Progenitor cell of endocrine pancreas (in vitro differentiated cells): ENCODE data around the gene PIK3AP1. TPM values are rescaled to one million over a fixed set of nuclear protein-coding genes. Genes with fewer than 3 reads are reported as not detected.

ENCODE experiments used
- DNase-seq: peaks from one replicate; pipeline ENCODE4 v3.0.0; 2021; ENCODE audit warnings: low spot score; ENCODE audit not compliant: unreplicated experiment
- H3K27ac Mint-ChIP-seq: 2 replicates; pipeline ENCODE4 v1.8.0; 2021; ENCODE audit warnings: mild to moderate bottlenecking, moderate library complexity, mixed read lengths
- H3K27me3 Mint-ChIP-seq: 2 replicates; pipeline ENCODE4 v1.8.0; 2021; ENCODE audit warnings: mixed read lengths
- H3K36me3 Mint-ChIP-seq: 2 replicates; pipeline ENCODE4 v1.8.0; 2022; ENCODE audit warnings: mixed read lengths; ENCODE audit not compliant: insufficient read depth
- H3K4me1 Mint-ChIP-seq: 2 replicates; pipeline ENCODE4 v1.8.0; 2021; ENCODE audit warnings: low read depth, mixed read lengths
- H3K4me3 Mint-ChIP-seq: 2 replicates; pipeline ENCODE4 v1.8.0; 2021; ENCODE audit warnings: low read depth, mild to moderate bottlenecking, moderate library complexity, mixed read lengths
- H3K9me3 Mint-ChIP-seq: 2 replicates; pipeline ENCODE4 v1.8.0; 2021; ENCODE audit warnings: low read depth, mixed read lengths
- CTCF ChIP-seq: fragments of 200-600 bp; sonication (generic); IDR thresholded peaks from one replicate; pipeline ENCODE4 v1.5.0; 2021; ENCODE audit warnings: antibody characterized with exemption, mild to moderate bottlenecking; ENCODE audit not compliant: unreplicated experiment
- long read RNA-seq: library from polyadenylated mRNA; unstranded; transcript quantifications from one replicate; pipeline ENCODE4 v2.0.0, GENCODE V29; 2020
- total RNA-seq: library from RNA; stranded (reverse); gene quantifications from 2 replicates; pipeline ENCODE4 v1.2.1, GENCODE V29; 2021

Gene PIK3AP1
- 40.0 TPM in 2 replicates for total RNA-seq
- long read RNA-seq, full-length matches to known transcripts, result 1 of 52 reads
- long read RNA-seq, partial matches to known transcripts, result 21 of 52 reads
- long read RNA-seq, other reads (novel, unspliced or antisense), result 30 of 52 reads

- DNase-seq, result peak; percentile 44
- peaks cover 3% of the 10 kb centered on the region for H3K9me3 Mint-ChIP-seq
- H3K36me3 Mint-ChIP-seq, result peaks cover 6% of the 10 kb centered on the region
- no peak for TF ChIP-seq CTCF
- H3K4me3 Mint-ChIP-seq, result peak within 1 kb of the TSS; percentile 100
- peak within 1 kb of the TSS; percentile 97 for H3K27ac Mint-ChIP-seq
- peaks cover 7% of the 10 kb centered on the region for H3K27me3 Mint-ChIP-seq
- peaks cover 26% of the 10 kb centered on the region for H3K4me1 Mint-ChIP-seq
Observed at GRCh38 chr10:96720422-96721206, at the start of gene PIK3AP1. TSS of gene PIK3AP1 (minus strand) at chr10:96720514. CDS start at chr10:96720394, 120 bp downstream.

- no peak for TF ChIP-seq CTCF
- no peak for DNase-seq
- Mint-ChIP-seq H3K4me1 (no peaks in the 10 kb centered on the region), H3K9me3 (peaks cover 15% of the 10 kb centered on the region), H3K27ac (no peak overlapping the region), H3K36me3 (no peaks in the 10 kb centered on the region), H3K4me3 (no peak overlapping the region), H3K27me3 (peaks cover 2% of the 10 kb centered on the region)
Observed at GRCh38 chr10:96768136-96768535, 47.8 kb upstream of the PIK3AP1 start.

GRCh38 chr10:96767611-96768010 lies 47.3 kb upstream of the PIK3AP1 start:
- H3K27ac Mint-ChIP-seq, result no peak overlapping the region
- H3K36me3 Mint-ChIP-seq, result no peaks in the 10 kb centered on the region
- peaks cover 13% of the 10 kb centered on the region for H3K9me3 Mint-ChIP-seq

GRCh38 chr10:96765406-96766240 lies 45.3 kb upstream of the PIK3AP1 start:
- peaks cover 2% of the 10 kb centered on the region for H3K27me3 Mint-ChIP-seq
- H3K27ac Mint-ChIP-seq, result no peak overlapping the region
- H3K4me3 Mint-ChIP-seq, result no peak overlapping the region
- peak; percentile 30 for DNase-seq
- H3K9me3 Mint-ChIP-seq, result peaks cover 5% of the 10 kb centered on the region
- H3K4me1 Mint-ChIP-seq, result peaks cover 3% of the 10 kb centered on the region
- no peaks in the 10 kb centered on the region for H3K36me3 Mint-ChIP-seq
- peak; percentile 70 for TF ChIP-seq CTCF

More at GRCh38 chr10:96767611-96768010, 47.3 kb upstream of the PIK3AP1 start:
- TF ChIP-seq CTCF, result no peak
- H3K4me3 Mint-ChIP-seq, result no peak overlapping the region
- peaks cover 2% of the 10 kb centered on the region for H3K27me3 Mint-ChIP-seq
- no peak for DNase-seq
- H3K4me1 Mint-ChIP-seq, result no peaks in the 10 kb centered on the region

- H3K27me3 Mint-ChIP-seq, result peaks cover 2% of the 10 kb centered on the region
- DNase-seq, result no peak
- no peak overlapping the region for H3K4me3 Mint-ChIP-seq
- TF ChIP-seq CTCF, result no peak
- H3K4me1 Mint-ChIP-seq, result peaks cover 3% of the 10 kb centered on the region
- peaks cover 5% of the 10 kb centered on the region for H3K9me3 Mint-ChIP-seq
- H3K36me3 Mint-ChIP-seq, result no peaks in the 10 kb centered on the region
- H3K27ac Mint-ChIP-seq, result no peak overlapping the region
Observed at GRCh38 chr10:96764425-96765060, 44.2 kb upstream of the PIK3AP1 start.
